ENCODE data around the gene PPP1CC. TPM values are rescaled to one million over a fixed set of nuclear protein-coding genes. Genes with fewer than 3 reads are reported as not detected.

The PPP1CC gene
- total and polyA plus RNA-seq, 3 experiments from 2014 or later: 130 to 249 (median 242) TPM

DNA sequence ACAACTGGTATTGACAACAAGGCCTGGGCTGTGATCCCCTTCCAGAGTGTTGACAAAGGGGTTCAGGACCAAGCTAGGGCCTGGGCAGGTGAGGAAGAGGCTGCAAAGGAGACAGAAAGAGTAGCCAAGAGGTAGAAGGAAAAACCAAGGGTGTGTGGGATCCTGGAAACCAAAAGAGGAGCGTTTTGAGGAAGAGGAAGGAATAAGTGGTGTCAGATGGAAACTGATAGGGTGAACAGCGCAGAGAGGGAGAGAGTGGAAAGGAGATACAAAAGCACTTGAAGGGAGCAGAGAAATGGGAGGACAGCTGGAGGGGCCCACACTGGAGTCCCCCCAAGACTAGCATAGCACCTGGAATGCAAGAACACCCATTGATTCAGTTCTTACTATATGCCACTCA is 45.5 kb downstream of the PPP1CC start:
- ChIA-PET POLR2A (interaction anchor here (0.7 kb wide), 2 partner anchors 35 to 115 kb away, joined by 3 read pairs; no protein-coding TSS in a partner anchor), CTCF (interaction anchor here (0.8 to 3.3 kb wide), 5 partner anchors 32 to 229 kb away, joined by 3 to 18 read pairs (median 4); partner anchors contain the start of genes FAM216A and GPN3)
- no peaks in the 10 kb centered on the region for H3K9me3 Mint-ChIP-seq
- peaks cover 5 to 7% (median 6%) of the 10 kb centered on the region in 3 donors for H3K4me1 Mint-ChIP-seq
- no peaks in the 10 kb centered on the region for H3K27me3 Mint-ChIP-seq
- Histone ChIP-seq H3K9me3 (ENCODE audit: low read length) (no peaks in the 10 kb centered on the region), H3K4me3 (ENCODE audit: low read length) (no peak overlapping the region), H3K4me1 (ENCODE audit: insufficient read depth, low read length) (peaks cover 6% of the 10 kb centered on the region), H3K27me3 (ENCODE audit: insufficient read depth, low read length, poor library complexity, severe bottlenecking) (no peaks in the 10 kb centered on the region), H3K36me3 (ENCODE audit: insufficient read depth, low read length) (no peaks in the 10 kb centered on the region), H3K27ac (ENCODE audit: low read depth, low read length) (no peak overlapping the region)
- peak overlapping the region in 2 of 8 donors; percentile 59 to 68 for H3K27ac Mint-ChIP-seq
- no peaks in the 10 kb centered on the region for H3K36me3 Mint-ChIP-seq
- DNase-seq: no peak
- no peak overlapping the region for H3K4me3 Mint-ChIP-seq

DNA sequence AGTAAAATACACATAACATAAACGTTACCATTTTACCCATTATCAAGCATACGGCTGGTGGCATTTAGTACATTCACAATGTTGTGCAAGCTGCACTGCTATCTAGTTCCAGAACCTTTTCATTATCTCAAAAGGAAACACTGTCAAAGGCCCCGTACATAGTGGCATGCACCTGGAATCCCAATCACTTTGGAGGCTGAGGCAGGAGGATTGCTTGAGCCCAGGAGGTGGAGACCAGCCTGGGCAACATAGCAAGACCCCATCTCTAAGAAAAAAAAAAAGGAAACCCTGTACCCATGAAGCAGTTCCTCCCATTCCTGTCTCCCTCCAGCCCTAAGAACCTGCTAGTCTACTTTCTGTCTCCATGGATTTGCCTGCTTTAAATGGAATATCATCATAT is 46.4 kb downstream of the PPP1CC start:
- ChIA-PET POLR2A (interaction anchor here (0.6 kb wide), 1 partner anchor 63 kb away, joined by 4 read pairs; no protein-coding TSS in a partner anchor), CTCF (interaction anchor here (3.3 kb wide), 1 partner anchor 95 kb away, joined by 18 read pairs; no protein-coding TSS in a partner anchor)
- Mint-ChIP-seq H3K9me3 (no peaks in the 10 kb centered on the region), H3K4me3 (no peak overlapping the region), H3K4me1 (peaks cover 5 to 7% (median 6%) of the 10 kb centered on the region in 3 donors), H3K36me3 (no peaks in the 10 kb centered on the region), H3K27ac (no peak overlapping the region), H3K27me3 (no peaks in the 10 kb centered on the region)
- Histone ChIP-seq H3K27ac (ENCODE audit: low read depth, low read length) (no peak overlapping the region), H3K36me3 (ENCODE audit: insufficient read depth, low read length) (no peaks in the 10 kb centered on the region), H3K4me1 (ENCODE audit: insufficient read depth, low read length) (peaks cover 6% of the 10 kb centered on the region), H3K4me3 (ENCODE audit: low read length) (no peak overlapping the region), H3K9me3 (ENCODE audit: low read length) (no peaks in the 10 kb centered on the region), H3K27me3 (ENCODE audit: insufficient read depth, low read length, poor library complexity, severe bottlenecking) (no peaks in the 10 kb centered on the region)
- DNase-seq: no peak

DNA sequence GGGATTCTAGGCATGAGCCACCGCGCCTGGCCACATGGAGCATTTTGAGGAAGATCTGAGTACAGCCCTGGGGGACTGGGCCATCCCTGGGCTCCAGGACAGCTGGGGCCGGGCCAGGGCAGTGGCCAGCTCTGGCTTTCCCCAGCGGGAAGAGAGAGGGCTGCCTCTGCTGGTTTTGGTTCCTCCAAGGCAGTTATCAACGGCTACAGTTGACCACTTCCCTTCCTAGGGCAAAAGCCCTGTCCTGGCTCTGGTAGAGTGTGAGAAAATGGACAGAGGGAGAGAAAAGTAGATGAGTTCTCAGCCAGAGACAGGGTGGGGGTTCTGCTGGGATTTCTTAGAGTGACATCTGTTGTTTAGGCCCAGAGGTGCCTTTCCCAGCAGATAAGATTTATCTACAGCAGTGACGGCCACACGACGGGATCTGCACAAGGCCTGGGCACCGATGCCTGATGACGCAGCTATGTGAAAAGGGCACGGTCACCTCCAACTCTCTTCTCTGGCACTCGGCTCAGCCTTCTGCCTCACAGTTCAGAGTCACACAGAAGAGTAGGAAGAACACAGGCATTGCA is 48.3 kb downstream of the PPP1CC start:
- Mint-ChIP-seq H3K36me3 (peaks cover 0 to under 1% (median 0%) of the 10 kb centered on the region in 3 donors), H3K9me3 (no peaks in the 10 kb centered on the region), H3K4me3 (no peak overlapping the region), H3K27me3 (no peaks in the 10 kb centered on the region), H3K4me1 (peaks cover 15 to 18% (median 18%) of the 10 kb centered on the region in 3 donors), H3K27ac (no peak overlapping the region)
- POLR2A ChIA-PET: no interaction called here
- CTCF ChIA-PET: no interaction called here
- H3K4me1 ChIP-seq (ENCODE audit: insufficient read depth, low read length): peaks cover 13% of the 10 kb centered on the region
- H3K36me3 ChIP-seq (ENCODE audit: insufficient read depth, low read length): no peaks in the 10 kb centered on the region
- DNase-seq: no peak
- no peak overlapping the region for H3K4me3 ChIP-seq (ENCODE audit: low read length)
- H3K27me3 ChIP-seq (ENCODE audit: insufficient read depth, low read length, poor library complexity, severe bottlenecking): no peaks in the 10 kb centered on the region
- H3K9me3 ChIP-seq (ENCODE audit: low read length): no peaks in the 10 kb centered on the region
- no peak overlapping the region for H3K27ac ChIP-seq (ENCODE audit: low read depth, low read length)

DNA sequence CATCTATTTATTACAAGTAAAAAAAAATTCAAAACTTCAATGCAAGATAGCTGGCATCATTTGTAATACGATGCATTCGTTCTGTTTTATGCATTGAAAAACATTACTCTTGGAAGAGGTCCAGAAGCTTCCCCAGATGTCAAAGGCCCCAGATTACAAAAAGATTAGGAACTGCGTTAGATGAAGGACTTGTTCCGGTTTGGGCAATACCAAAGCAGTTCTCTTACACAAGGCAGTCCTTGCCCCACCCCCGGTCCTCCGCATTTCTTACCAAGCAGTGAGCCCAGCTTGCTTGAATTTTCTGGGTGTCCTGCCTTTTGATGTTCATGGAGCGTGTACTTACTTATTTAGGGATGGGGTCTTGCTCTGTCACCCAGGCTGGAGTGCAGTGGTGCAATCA is 49.0 kb downstream of the PPP1CC start:
- Histone ChIP-seq H3K27me3 (ENCODE audit: insufficient read depth, low read length, poor library complexity, severe bottlenecking) (no peaks in the 10 kb centered on the region), H3K9me3 (ENCODE audit: low read length) (no peaks in the 10 kb centered on the region), H3K36me3 (ENCODE audit: insufficient read depth, low read length) (no peaks in the 10 kb centered on the region), H3K4me3 (ENCODE audit: low read length) (no peak overlapping the region), H3K4me1 (ENCODE audit: insufficient read depth, low read length) (peaks cover 13% of the 10 kb centered on the region), H3K27ac (ENCODE audit: low read depth, low read length) (no peak overlapping the region)
- POLR2A ChIA-PET: no interaction called here
- Mint-ChIP-seq H3K9me3 (no peaks in the 10 kb centered on the region), H3K27ac (no peak overlapping the region), H3K36me3 (peaks cover 0 to 2% (median 0%) of the 10 kb centered on the region in 3 donors), H3K4me3 (no peak overlapping the region), H3K27me3 (no peaks in the 10 kb centered on the region), H3K4me1 (peaks cover 16 to 20% (median 18%) of the 10 kb centered on the region in 3 donors)
- no peak for DNase-seq
- CTCF ChIA-PET: no interaction called here

DNA sequence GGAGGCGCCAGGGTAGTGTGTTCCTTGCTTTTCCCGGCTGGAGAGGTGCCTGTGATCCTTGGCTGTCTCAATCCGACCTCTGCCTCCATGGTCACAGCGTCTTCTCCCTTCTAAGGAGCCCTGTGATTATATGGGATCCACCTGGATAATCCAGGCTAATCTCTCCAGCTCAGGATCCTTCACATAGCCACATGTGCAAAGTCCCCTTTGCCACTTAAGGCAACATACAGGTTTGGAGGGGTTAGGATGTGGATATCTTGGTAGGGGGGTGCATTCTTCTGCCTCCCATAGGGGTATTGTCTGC is 52.6 kb downstream of the PPP1CC start:
- H3K27me3 Mint-ChIP-seq: peaks cover 0 to 3% of the 10 kb centered on the region in 2 donors
- peaks cover 29 to 39% (median 34%) of the 10 kb centered on the region in 3 donors for H3K4me1 Mint-ChIP-seq
- H3K4me1 ChIP-seq (ENCODE audit: insufficient read depth, low read length): peaks cover 19% of the 10 kb centered on the region
- H3K27ac ChIP-seq (ENCODE audit: low read depth, low read length): no peak overlapping the region
- no peaks in the 10 kb centered on the region for H3K36me3 ChIP-seq (ENCODE audit: insufficient read depth, low read length)
- H3K4me3 ChIP-seq (ENCODE audit: low read length): peak overlapping the region; percentile 66
- H3K27me3 ChIP-seq (ENCODE audit: insufficient read depth, low read length, poor library complexity, severe bottlenecking): no peaks in the 10 kb centered on the region
- peaks cover 0 to 11% (median 2%) of the 10 kb centered on the region in 3 donors for H3K36me3 Mint-ChIP-seq
- DNase-seq: no peak
- H3K4me3 Mint-ChIP-seq: peak overlapping the region; percentile 74 to 98 (median 87)
- no peaks in the 10 kb centered on the region for H3K9me3 ChIP-seq (ENCODE audit: low read length)
- H3K9me3 Mint-ChIP-seq: no peaks in the 10 kb centered on the region
- ChIA-PET CTCF (interaction anchor here (1.2 kb wide), 1 partner anchor 240 kb away, joined by 3 read pairs; the partner anchor contains the start of gene ARPC3), POLR2A (interaction anchor here (0.9 to 1.3 kb wide), 2 partner anchors 11 to 221 kb away, joined by 4 read pairs; partner anchors contain the start of gene FAM216A)
- H3K27ac Mint-ChIP-seq: peak overlapping the region in 7 of 8 donors; percentile 48 to 96 (median 81)

DNA sequence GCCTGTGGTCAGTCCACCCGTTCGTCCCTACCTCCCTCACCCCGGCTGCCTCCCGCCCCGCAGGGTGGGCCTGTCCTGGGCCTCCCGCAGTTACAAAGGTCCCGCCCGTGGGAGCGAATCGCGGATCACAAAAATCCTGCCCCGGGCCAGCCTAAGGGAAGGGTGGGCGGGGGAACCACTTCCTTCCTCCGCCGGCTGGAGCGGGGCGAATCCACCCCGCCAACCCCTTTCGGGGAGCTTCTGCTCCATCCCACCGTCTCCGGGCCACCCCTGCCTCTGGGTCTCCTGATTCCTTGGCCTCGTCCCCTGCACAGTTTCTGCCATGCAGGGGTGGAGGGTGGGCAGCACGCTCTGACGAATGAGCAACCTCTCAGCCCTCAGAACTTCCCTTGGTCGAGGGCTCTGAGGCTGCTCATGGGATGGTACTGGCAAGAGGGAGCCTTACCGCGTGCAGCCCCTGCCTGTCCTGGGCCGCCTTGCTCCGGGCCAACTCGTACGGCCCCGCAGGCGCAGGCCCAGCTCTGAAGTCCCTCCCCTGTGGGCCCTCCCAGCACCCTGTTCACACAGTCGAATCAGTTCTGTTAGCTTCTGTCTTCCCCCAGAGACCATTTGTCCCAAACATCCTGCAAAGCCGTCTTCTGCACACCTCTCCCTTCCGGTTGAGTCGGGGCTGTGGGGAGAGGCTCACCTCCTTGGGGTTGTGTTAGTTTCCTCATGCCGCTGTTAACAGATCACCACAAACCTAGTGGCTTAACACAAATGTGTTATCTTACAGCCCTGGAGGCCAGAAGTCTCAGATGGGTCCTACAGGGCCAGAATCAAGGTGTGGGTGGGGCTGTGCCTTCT is 53.2 kb downstream of the PPP1CC start:
- Mint-ChIP-seq H3K4me3 (peak overlapping the region; percentile 74 to 98 (median 87)), H3K36me3 (peaks cover 2 to 11% (median 3%) of the 10 kb centered on the region in 3 donors), H3K4me1 (peaks cover 29 to 39% (median 39%) of the 10 kb centered on the region in 3 donors), H3K9me3 (no peaks in the 10 kb centered on the region), H3K27ac (peak overlapping the region; percentile 48 to 96 (median 86)), H3K27me3 (peaks cover 0 to 3% of the 10 kb centered on the region in 2 donors)
- ChIA-PET POLR2A (interaction anchor here (0.9 to 1.3 kb wide), 2 partner anchors 11 to 221 kb away, joined by 4 read pairs; partner anchors contain the start of gene FAM216A), CTCF (interaction anchor here (1.2 kb wide), 1 partner anchor 239 kb away, joined by 3 read pairs; the partner anchor contains the start of gene ARPC3)
- H3K27ac ChIP-seq (ENCODE audit: low read depth, low read length): peak overlapping the region; percentile 12
- peak; percentile 43 to 66 (median 45) for DNase-seq
- H3K36me3 ChIP-seq (ENCODE audit: insufficient read depth, low read length): no peaks in the 10 kb centered on the region
- peaks cover 19% of the 10 kb centered on the region for H3K4me1 ChIP-seq (ENCODE audit: insufficient read depth, low read length)
- peak overlapping the region; percentile 66 for H3K4me3 ChIP-seq (ENCODE audit: low read length)
- H3K27me3 ChIP-seq (ENCODE audit: insufficient read depth, low read length, poor library complexity, severe bottlenecking): no peaks in the 10 kb centered on the region
- no peaks in the 10 kb centered on the region for H3K9me3 ChIP-seq (ENCODE audit: low read length)

DNA sequence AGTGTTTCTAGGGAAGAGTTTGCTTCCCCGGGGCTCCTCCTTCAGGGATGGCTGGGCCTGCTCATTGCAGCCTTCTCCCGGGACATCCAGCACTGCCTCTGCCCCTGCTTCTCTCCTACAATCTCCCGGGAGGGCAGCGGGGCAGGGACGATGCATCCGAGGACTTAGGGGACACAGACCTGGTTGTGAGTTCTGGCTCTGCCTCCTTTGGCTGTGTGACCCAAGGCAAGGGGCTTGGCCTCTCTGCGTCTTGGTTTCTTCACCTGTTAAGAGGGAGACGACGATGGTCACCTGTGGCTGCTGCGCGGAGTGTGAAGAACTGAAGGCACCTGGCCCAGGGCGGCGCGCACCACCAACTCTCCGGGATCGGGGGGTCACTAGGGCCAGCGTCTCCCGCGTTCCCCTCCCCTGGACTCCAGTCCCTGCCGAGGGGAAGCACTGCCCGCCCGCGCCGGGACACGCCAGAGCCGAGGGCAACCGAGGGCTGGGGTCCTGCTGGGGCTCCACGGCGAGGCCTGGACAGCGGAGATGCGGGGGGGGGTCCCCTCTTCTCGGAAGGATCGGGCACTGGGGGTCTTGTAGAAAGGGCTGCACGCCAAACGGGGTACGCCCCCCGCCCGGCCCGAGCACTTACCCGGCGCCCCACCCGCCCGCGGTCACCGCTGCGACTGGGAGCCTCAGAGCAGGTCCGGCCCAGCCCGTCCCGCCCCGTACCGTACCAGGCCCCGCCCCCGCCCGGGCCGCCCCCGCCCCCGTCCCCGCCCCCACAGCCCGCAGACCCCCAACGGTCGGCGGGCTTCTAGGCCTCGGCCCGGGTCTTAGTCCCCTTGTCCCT is 54.0 kb downstream of the PPP1CC start, which contains the start of gene HVCN1:
Gene HVCN1, minus strand, starts transcription at position 670 of the 835 bp plus-strand sequence. CDS start 5,870 bp downstream, outside the sequence.
- peaks cover 0 to 3% of the 10 kb centered on the region in 2 donors for H3K27me3 Mint-ChIP-seq
- H3K36me3 ChIP-seq (ENCODE audit: insufficient read depth, low read length): no peaks in the 10 kb centered on the region
- H3K27ac ChIP-seq (ENCODE audit: low read depth, low read length): peak within 1 kb of the TSS; percentile 12
- H3K27me3 ChIP-seq (ENCODE audit: insufficient read depth, low read length, poor library complexity, severe bottlenecking): no peaks in the 10 kb centered on the region
- H3K36me3 Mint-ChIP-seq: peaks cover 2 to 11% (median 3%) of the 10 kb centered on the region in 3 donors
- peak; percentile 15 to 70 (median 38) for DNase-seq
- POLR2A ChIA-PET: interaction anchor here (1.3 kb wide), 1 partner anchor 220 kb away, joined by 4 read pairs; the partner anchor contains the start of gene FAM216A
- H3K4me1 Mint-ChIP-seq: peaks cover 29 to 43% (median 41%) of the 10 kb centered on the region in 3 donors
- H3K4me3 ChIP-seq (ENCODE audit: low read length): peak within 1 kb of the TSS; percentile 66
- CTCF ChIA-PET: no interaction called here
- peaks cover 19% of the 10 kb centered on the region for H3K4me1 ChIP-seq (ENCODE audit: insufficient read depth, low read length)
- H3K27ac Mint-ChIP-seq: peak within 1 kb of the TSS; percentile 48 to 96 (median 86)
- H3K9me3 Mint-ChIP-seq: no peaks in the 10 kb centered on the region
- no peaks in the 10 kb centered on the region for H3K9me3 ChIP-seq (ENCODE audit: low read length)
- peak within 1 kb of the TSS; percentile 80 to 98 (median 88) for H3K4me3 Mint-ChIP-seq

All from CD8-positive, alpha-beta memory T cell (primary cell).